Measurements from ENCODE around the gene FAM72C.
"Not testable (repeated sequence)": the region's sequence is repeated elsewhere in the genome, so short reads cannot be mapped to it uniquely, and the experiment has no call there.

- not testable (repeated sequence) for TF ChIP-seq CTCF (IDR thresholded peaks at IDR 0.05; ENCODE audit: insufficient read depth, low read depth, low read length); EZH2 (IDR thresholded peaks at IDR 0.05; ENCODE audit: insufficient read depth, low read length)
Measured at GRCh38 chr1:143964294-143964693, 7.5 kb downstream of the FAM72C start.

Data from astrocyte (in vitro differentiated cells and primary cell).